SK-N-SH (cell line): ENCODE results near the gene DENND2A.

Source experiments
- CTCF ChIP-seq: fragments of 200-600 bp; sonication (generic); IDR thresholded peaks from 2 replicates; pipeline ENCODE4 v1.6.1; 2017; ENCODE audit warnings: antibody characterized with exemption, mild to moderate bottlenecking, moderate library complexity
- FOXM1 ChIP-seq: IDR thresholded peaks from 2 replicates; pipeline ENCODE4 v1.4.0; 2012; ENCODE audit warnings: low read depth, mild to moderate bottlenecking
- NRF1 ChIP-seq: IDR thresholded peaks from 2 replicates; pipeline ENCODE4 v1.6.1; 2012; ENCODE audit warnings: low read depth, mild to moderate bottlenecking, low read length

- TF ChIP-seq CTCF (peak; percentile 59), FOXM1 (no peak), NRF1 (no peak)
These were observed 34.5 kb upstream of the DENND2A start for GRCh38 chr7:140674899-140675701.
